HAP-1 (cell line): ENCODE data around the gene PDE8A.

Source experiments
- DNase-seq, 2 experiments: peaks; one replicate each; pipeline ENCODE4 v3.0.0-alpha.2; 2016 to 2020; ENCODE audit warnings: low spot score in 2 of 2
- H3K27me3 ChIP-seq: fragments of 250-450 bp; sonication (Bioruptor Pico); 2 replicates; pipeline ENCODE4 v1.5.1; 2020; ENCODE audit warnings: low read depth, mild to moderate bottlenecking, moderate library complexity
- H3K36me3 ChIP-seq: fragments of 250-450 bp; sonication (Bioruptor Pico); replicated peaks from 2 replicates; pipeline ENCODE4 v1.5.1; 2020; ENCODE audit warnings: mild to moderate bottlenecking
- H3K4me1 ChIP-seq: fragments of 250-450 bp; sonication (Bioruptor Pico); 2 replicates; pipeline ENCODE4 v1.5.1; 2020; ENCODE audit warnings: mild to moderate bottlenecking
- H3K4me3 ChIP-seq: fragments of 250-450 bp; sonication (Bioruptor Pico); 2 replicates; pipeline ENCODE4 v1.5.1; 2020; ENCODE audit warnings: mild to moderate bottlenecking, moderate library complexity
- H3K9me3 ChIP-seq: fragments of 250-450 bp; sonication (Bioruptor Pico); 2 replicates; pipeline ENCODE4 v1.5.1; 2020; ENCODE audit warnings: mild to moderate bottlenecking, moderate library complexity
- in situ Hi-C: fragments of 300-500 bp; cut with MboI; formaldehyde crosslinking; loops from 3 replicates; pipeline ENCODE4 v1.14.3; 2020; ENCODE audit warnings: low sequenced_read_pairs, inconsistent platforms, mixed read lengths

Gene PDE8A

DNA sequence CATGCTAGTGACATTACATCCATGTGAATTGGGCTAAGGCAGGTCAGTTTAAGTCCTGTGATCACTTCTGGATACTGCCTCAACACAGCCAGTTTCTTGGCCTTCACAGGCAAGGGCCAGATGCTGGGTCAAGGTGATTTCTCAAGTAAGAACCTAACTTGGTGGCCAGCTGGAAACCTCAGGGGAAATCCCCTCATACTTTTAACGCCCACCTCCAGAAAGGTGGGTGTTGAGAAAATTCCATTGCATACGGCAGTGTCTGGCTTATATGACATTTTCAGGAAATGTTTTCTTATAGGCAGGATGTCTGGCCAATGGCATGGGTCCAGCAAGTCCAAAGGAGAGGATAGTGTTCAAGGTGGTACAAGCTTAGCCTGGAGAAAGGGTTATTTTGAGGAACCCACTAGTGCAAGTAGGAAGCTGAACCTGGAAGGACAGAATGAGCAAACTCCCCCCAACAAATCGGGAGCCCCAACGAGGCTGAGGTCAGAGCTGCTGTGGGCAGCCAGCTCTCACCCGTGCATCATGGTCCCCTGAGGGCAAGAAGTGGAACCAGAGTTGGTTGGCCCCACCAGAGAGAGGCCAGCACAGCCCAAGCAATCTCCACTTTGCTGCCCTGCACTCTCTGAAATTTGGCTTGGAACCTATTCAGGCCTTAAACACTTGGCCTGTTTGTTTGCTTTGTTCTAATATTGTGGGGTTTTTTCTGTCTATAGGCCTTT lies 135.4 kb downstream of the PDE8A start:
- in situ Hi-C loops = no loop called here
- H3K9me3 ChIP-seq = no peaks in the 10 kb centered on the region
- no peaks in the 10 kb centered on the region for H3K4me1 ChIP-seq
- no peak overlapping the region for H3K4me3 ChIP-seq
- DNase-seq = no peak
- no peaks in the 10 kb centered on the region for H3K27me3 ChIP-seq
- H3K36me3 ChIP-seq = peaks cover 59% of the 10 kb centered on the region

DNA sequence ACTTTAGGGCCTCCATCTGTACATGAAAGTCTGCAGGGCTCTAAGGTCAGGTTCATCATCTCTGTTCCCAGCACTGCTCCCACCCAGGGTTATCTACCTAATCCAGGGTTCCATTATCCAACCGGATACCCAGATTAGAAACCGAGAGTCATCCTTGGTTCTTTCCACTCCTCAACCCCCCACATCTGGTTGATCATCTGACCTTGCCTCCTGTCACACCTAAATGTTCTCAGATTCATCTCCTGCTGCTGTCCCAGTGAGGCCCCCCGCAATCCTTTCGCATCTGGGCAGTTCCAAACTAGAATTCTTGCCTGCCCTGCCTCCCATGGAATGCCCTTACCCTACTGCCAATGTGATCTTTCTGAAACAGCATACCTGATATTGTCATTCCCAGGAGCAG lies 136.5 kb downstream of the PDE8A start:
- no peaks in the 10 kb centered on the region for H3K9me3 ChIP-seq
- no peak overlapping the region for H3K4me3 ChIP-seq
- in situ Hi-C loops = no loop called here
- no peaks in the 10 kb centered on the region for H3K27me3 ChIP-seq
- no peak for DNase-seq
- H3K36me3 ChIP-seq = peaks cover 66% of the 10 kb centered on the region
- H3K4me1 ChIP-seq = no peaks in the 10 kb centered on the region

DNA sequence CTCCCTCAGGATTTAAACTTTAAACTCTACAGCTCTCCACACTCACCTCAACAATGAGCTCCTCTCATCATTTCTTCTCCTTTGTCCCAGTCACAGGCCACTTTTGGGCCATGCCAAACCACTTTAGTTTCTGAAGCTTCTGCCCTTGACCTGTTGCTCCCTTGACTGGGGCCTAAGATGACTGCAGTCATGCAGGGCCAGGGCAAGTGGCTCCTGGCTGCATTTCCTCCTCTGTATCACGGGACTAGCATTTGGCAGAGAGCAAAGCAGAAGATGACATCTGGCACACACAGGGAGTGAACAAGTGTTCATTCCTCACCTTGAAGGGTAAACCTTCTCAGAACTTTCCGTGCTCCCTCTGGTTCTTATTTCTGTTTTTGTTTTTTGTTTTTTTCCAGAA lies 136.9 kb downstream of the PDE8A start:
- Histone ChIP-seq H3K9me3 (no peaks in the 10 kb centered on the region), H3K27me3 (no peaks in the 10 kb centered on the region), H3K4me1 (no peaks in the 10 kb centered on the region), H3K4me3 (no peak overlapping the region), H3K36me3 (peaks cover 66% of the 10 kb centered on the region)
- DNase-seq = no peak
- in situ Hi-C loops = no loop called here

DNA sequence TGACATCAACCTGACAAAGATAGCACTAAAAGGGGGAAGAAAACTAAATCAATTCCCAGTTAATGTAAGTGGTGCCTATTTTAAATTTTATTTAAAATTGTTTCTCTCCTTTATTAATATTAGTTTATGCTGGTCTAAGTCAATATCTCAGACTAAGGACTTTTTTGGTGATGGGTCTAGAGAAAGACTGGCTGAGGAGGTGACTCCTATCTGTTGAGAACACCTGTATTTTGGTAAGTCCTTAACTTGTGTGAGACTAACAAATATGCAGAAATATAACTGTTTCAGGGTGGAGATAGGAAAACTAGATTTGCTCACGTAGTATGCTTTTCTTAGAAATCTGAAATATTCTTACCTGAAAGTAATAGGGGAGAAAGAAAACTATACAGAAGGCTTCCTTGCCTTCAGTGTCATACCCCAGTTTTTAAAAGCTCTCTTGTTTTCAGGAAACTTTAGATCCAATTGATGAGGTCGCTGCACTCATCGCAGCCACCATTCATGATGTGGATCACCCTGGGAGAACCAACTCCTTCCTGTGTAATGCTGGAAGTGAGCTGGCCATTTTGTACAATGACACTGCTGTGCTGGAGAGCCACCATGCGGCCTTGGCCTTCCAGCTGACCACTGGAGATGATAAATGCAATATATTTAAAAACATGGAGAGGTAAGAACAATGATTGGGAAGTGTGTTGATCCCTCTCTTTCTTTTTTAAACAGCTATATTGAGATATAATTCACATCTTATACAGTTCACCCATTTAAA lies 138.9 kb downstream of the PDE8A start:
- no peak overlapping the region for H3K4me3 ChIP-seq
- no peaks in the 10 kb centered on the region for H3K9me3 ChIP-seq
- DNase-seq = no peak
- no peaks in the 10 kb centered on the region for H3K27me3 ChIP-seq
- in situ Hi-C loops = no loop called here
- peaks cover 62% of the 10 kb centered on the region for H3K36me3 ChIP-seq
- no peaks in the 10 kb centered on the region for H3K4me1 ChIP-seq

GRCh38 chr15:85124173-85124572 lies 142.5 kb downstream of the PDE8A start:
- in situ Hi-C loops = no loop called here
- DNase-seq = no peak

DNA sequence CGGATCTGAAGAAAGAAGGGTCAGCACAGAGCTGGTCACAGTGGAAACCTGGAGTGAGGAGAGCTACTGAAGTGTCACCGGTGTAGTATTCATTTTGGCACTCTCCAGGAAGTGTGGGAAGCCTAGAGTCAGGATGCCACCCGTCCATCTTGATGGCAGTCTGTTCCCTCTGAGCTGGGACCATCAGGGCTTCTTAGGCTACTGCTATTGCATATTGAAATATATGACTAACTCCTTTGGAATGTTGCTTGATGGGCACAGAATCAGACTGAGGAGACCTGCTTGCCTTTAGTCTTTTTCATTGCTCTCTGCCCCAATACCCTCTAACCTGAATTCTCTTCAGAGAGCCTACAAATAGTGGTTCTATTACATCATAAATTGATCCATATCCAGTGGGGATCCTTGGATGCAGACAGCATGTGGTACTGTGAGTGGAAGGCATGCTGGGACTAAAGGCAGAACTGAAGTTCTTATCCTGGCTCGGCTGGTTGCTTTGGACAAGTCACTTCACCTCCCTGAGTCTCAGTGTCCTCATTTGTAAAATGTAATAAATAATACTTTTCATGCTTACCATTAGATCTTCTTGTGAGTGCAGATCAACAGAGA lies 143.5 kb downstream of the PDE8A start:
- no peak overlapping the region for H3K4me3 ChIP-seq
- no peaks in the 10 kb centered on the region for H3K4me1 ChIP-seq
- no peaks in the 10 kb centered on the region for H3K27me3 ChIP-seq
- in situ Hi-C loops = no loop called here
- H3K9me3 ChIP-seq = no peaks in the 10 kb centered on the region
- peaks cover 54% of the 10 kb centered on the region for H3K36me3 ChIP-seq
- DNase-seq = no peak

More at GRCh38 chr15:85124173-85124572, 142.5 kb downstream of the PDE8A start:
- no peaks in the 10 kb centered on the region for H3K27me3 ChIP-seq
- H3K4me3 ChIP-seq = no peak overlapping the region
- no peaks in the 10 kb centered on the region for H3K9me3 ChIP-seq
- no peaks in the 10 kb centered on the region for H3K4me1 ChIP-seq
- peaks cover 51% of the 10 kb centered on the region for H3K36me3 ChIP-seq

- in situ Hi-C loops = no loop called here
Observed at GRCh38 chr15:85128621-85129020, 147.0 kb downstream of the PDE8A start.

GRCh38 chr15:85129881-85130280 lies 148.2 kb downstream of the PDE8A start:
- no peak overlapping the region for H3K4me3 ChIP-seq
- DNase-seq = no peak
- peaks cover 47% of the 10 kb centered on the region for H3K36me3 ChIP-seq
- no peaks in the 10 kb centered on the region for H3K27me3 ChIP-seq
- in situ Hi-C loops = no loop called here
- H3K4me1 ChIP-seq = no peaks in the 10 kb centered on the region
- no peaks in the 10 kb centered on the region for H3K9me3 ChIP-seq

More at GRCh38 chr15:85128621-85129020, 147.0 kb downstream of the PDE8A start:
- Histone ChIP-seq H3K27me3 (no peaks in the 10 kb centered on the region), H3K9me3 (no peaks in the 10 kb centered on the region), H3K36me3 (peaks cover 52% of the 10 kb centered on the region), H3K4me1 (no peaks in the 10 kb centered on the region), H3K4me3 (no peak overlapping the region)
- DNase-seq = no peak

GRCh38 chr15:85131915-85132314 lies 150.3 kb downstream of the PDE8A start:
- Histone ChIP-seq H3K4me3 (no peak overlapping the region), H3K9me3 (no peaks in the 10 kb centered on the region), H3K4me1 (no peaks in the 10 kb centered on the region), H3K36me3 (peaks cover 49% of the 10 kb centered on the region), H3K27me3 (no peaks in the 10 kb centered on the region)
- no peak for DNase-seq
- in situ Hi-C loops = no loop called here

DNA sequence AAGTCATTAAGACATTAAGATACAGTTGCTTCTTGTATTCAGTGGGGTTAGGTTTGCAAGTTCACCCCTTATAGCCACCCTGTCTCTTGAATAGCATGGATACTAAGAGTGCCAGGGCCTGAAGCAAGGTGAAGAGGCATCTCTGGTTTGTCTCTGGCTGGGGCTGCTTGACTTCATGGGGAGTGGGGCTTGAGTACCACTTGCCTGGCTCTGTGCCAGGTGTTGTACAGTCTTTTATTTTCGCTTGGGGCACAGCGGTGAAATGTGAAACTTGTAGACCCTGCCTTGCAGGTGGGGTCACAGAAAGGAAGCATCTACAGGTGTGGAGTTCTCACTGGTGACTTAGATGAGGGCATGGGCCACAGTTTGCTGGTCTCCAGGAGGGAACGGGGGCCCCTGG lies 152.1 kb downstream of the PDE8A start:
- no peak for DNase-seq
- Histone ChIP-seq H3K4me3 (no peak overlapping the region), H3K9me3 (no peaks in the 10 kb centered on the region), H3K4me1 (no peaks in the 10 kb centered on the region), H3K36me3 (peaks cover 55% of the 10 kb centered on the region), H3K27me3 (no peaks in the 10 kb centered on the region)
- in situ Hi-C loops = no loop called here

- in situ Hi-C loops = no loop called here
- peaks cover 46% of the 10 kb centered on the region for H3K36me3 ChIP-seq
- no peaks in the 10 kb centered on the region for H3K4me1 ChIP-seq
- H3K4me3 ChIP-seq = no peak overlapping the region
- DNase-seq = no peak
- H3K27me3 ChIP-seq = no peaks in the 10 kb centered on the region
- H3K9me3 ChIP-seq = no peaks in the 10 kb centered on the region
Observed at GRCh38 chr15:85137489-85138168, 156.0 kb downstream of the PDE8A start.

DNA sequence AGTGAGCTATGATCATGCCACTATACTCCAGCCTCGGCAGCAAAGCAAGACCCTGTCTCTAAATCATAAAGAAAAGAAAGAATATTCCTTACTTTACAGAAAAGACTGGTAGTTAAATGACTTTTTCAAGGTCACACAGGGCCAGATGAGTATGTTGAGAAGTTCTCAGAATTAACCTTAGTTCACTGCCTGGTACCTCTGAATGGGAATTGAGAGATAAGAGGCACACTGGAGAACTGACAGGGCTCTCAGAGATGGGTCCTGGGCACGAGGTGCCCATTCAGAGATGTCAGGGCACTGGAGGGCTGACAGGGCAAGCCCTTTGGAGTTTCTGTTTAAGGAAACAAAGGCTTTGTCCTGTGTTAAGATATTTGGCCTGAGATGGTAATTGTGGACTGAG lies 157.7 kb downstream of the PDE8A start:
- no peak for DNase-seq
- in situ Hi-C loops = no loop called here
- Histone ChIP-seq H3K27me3 (no peaks in the 10 kb centered on the region), H3K4me1 (no peaks in the 10 kb centered on the region), H3K36me3 (peaks cover 33% of the 10 kb centered on the region), H3K4me3 (no peak overlapping the region), H3K9me3 (no peaks in the 10 kb centered on the region)

DNA sequence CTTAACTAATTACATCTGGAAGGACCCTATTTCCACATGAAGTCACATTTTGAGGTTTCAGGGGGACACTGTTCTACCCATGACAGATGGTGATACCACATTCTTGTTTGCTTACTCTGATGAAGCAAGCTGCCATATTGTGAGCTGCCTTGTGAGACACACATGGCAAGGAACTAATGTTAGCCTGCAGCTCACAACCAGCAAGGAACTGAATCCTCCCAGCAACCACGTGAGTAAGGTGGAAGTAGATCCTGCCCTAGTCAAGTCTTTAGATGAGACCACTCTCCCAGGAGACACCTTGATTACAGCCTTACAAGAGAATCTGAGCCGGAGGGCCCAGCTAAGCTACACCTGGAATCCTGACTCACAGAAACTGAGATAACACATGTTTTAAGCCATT lies 160.1 kb downstream of the PDE8A start:
- Histone ChIP-seq H3K9me3 (no peaks in the 10 kb centered on the region), H3K4me1 (no peaks in the 10 kb centered on the region), H3K36me3 (peaks cover 29% of the 10 kb centered on the region), H3K4me3 (no peak overlapping the region), H3K27me3 (no peaks in the 10 kb centered on the region)
- in situ Hi-C loops = no loop called here
- no peak for DNase-seq

DNA sequence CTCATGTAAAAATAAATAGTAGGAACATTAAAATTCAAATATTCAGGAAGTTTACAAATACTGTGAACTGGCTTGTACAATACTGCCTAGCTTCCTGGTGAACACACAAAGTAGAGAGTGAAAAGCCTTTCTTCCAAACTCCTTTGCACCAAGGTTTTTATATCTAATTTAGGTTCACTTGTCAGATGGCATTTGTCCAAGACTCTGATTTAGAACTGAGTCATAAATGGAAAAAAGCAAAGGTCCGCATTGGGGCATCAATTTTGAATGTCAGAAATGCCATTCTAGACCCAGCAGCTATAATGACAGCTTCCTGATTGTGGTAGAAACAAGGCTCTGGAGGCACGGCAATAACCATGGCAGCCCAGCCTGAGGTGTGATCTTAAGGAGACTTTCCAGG lies 160.7 kb downstream of the PDE8A start:
- H3K36me3 ChIP-seq = peaks cover 23% of the 10 kb centered on the region
- in situ Hi-C loops = no loop called here
- H3K4me3 ChIP-seq = no peak overlapping the region
- H3K4me1 ChIP-seq = no peaks in the 10 kb centered on the region
- H3K27me3 ChIP-seq = no peaks in the 10 kb centered on the region
- H3K9me3 ChIP-seq = no peaks in the 10 kb centered on the region
- DNase-seq = no peak
